A549 (cell line): ENCODE measurements around the gene RNU2-1. TPM values are rescaled to one million over a fixed set of nuclear protein-coding genes. Genes with fewer than 3 reads are reported as not detected.

Experiments used
- ATAC-seq, 2 experiments: fragments of 200-7000 bp in 1 of 2; fragments of >200 bp in 1 of 2; cut with Nextera tagmentation in 1 of 2; cut with Tn5 transposase in 1 of 2; 3 replicates each; pipeline versions ENCODE4 v1.8.0 to v1.9.1; 2018 to 2020; ENCODE audit warnings: mild to moderate bottlenecking in 1 of 2, moderate library complexity in 1 of 2
- CTCF ChIA-PET: fragments of 300-600 bp; sonication (Branson Sonifier 250); formaldehyde crosslinking; extraction: SDS; loops from one replicate; lab custom pipeline; 2021; ENCODE audit warnings: antibody characterized with exemption, inconsistent platforms; lab: Yijun Ruan, JAX
- POLR2A ChIA-PET: fragments of 350-600 bp; formaldehyde crosslinking; extraction: SDS; loops from one replicate; lab custom pipeline; 2021; ENCODE audit warnings: antibody characterized with exemption, inconsistent platforms; lab: Yijun Ruan, JAX
- DNase-seq, 2 experiments: peaks; one replicate each; pipeline versions ENCODE4 v3.0.0 to v3.0.0-alpha.2; 2011 to 2016; ENCODE audit warnings: low read depth in 1 of 2, low spot score in 1 of 2
- FAIRE-seq: peaks from 2 replicates; lab custom pipeline; 2011; peaks lifted over from hg19 to GRCh38; lab: Jason Lieb, UNC
- H3K27ac ChIP-seq, 2 experiments: fragments of >200 bp; sonication (Bioruptor Twin); formaldehyde crosslinking; 3 replicates each; pipeline ENCODE4 v1.5.1; 2016 to 2017
- H3K4me1 ChIP-seq: fragments of >200 bp; sonication (Bioruptor Twin); formaldehyde crosslinking; 3 replicates; pipeline ENCODE4 v1.6.1; 2016
- H3K4me2 ChIP-seq: fragments of >200 bp; sonication (Bioruptor Twin); formaldehyde crosslinking; 3 replicates; pipeline ENCODE4 v1.6.1; 2016
- H3K4me3 ChIP-seq: fragments of >200 bp; sonication (Bioruptor Twin); formaldehyde crosslinking; 3 replicates; pipeline ENCODE4 v1.5.1; 2016
- H3K9me3 ChIP-seq: fragments of >200 bp; sonication (Bioruptor Twin); formaldehyde crosslinking; 3 replicates; pipeline ENCODE4 v1.6.1; 2016
- CBX2 ChIP-seq: fragments of 200-600 bp; sonication (generic); IDR thresholded peaks from 2 replicates; pipeline ENCODE4 v1.6.1; 2016; ENCODE audit warnings: low read depth, mild to moderate bottlenecking, borderline replicate concordance
- CBX8 ChIP-seq: fragments of 200-600 bp; sonication (generic); IDR thresholded peaks from 2 replicates; pipeline ENCODE4 v1.6.1; 2016
- FOSB ChIP-seq: fragments of 250-450 bp; sonication (Bioruptor Pico); IDR thresholded peaks from 2 replicates; pipeline ENCODE4 v1.5.0; 2020; ENCODE audit warnings: mild to moderate bottlenecking, moderate library complexity
- JUN ChIP-seq, 2 experiments: fragments of >200 bp; sonication (Bioruptor Twin); formaldehyde crosslinking; IDR thresholded peaks; 2 replicates in 1 of 2; 3 replicates in 1 of 2; pipeline ENCODE4 v1.6.1; 2016 to 2017
- MAFK ChIP-seq: fragments of 450-650 bp; IDR thresholded peaks from 2 replicates; pipeline ENCODE4 v1.6.1; 2014; ENCODE audit not compliant: partially characterized antibody
- MYC ChIP-seq: IDR thresholded peaks from 2 replicates; pipeline ENCODE4 v1.6.1; 2012; ENCODE audit warnings: mild to moderate bottlenecking, inconsistent platforms, low read length, improper control_type of control experiment, borderline replicate concordance
- NPAS2 ChIP-seq: fragments of 250-450 bp; sonication (Bioruptor Pico); IDR thresholded peaks from 2 replicates; pipeline ENCODE4 v1.8.0; 2022; ENCODE audit warnings: mild to moderate bottlenecking, moderate library complexity, borderline replicate concordance
- POLR2A ChIP-seq: IDR thresholded peaks from 2 replicates; pipeline ENCODE4 v1.6.1; 2012; ENCODE audit warnings: mild to moderate bottlenecking, low read length
- RARB ChIP-seq: fragments of 250-450 bp; sonication (Bioruptor Pico); IDR thresholded peaks from 2 replicates; pipeline ENCODE4 v1.8.0; 2021; ENCODE audit warnings: mild to moderate bottlenecking, moderate library complexity
- RNF2 ChIP-seq: fragments of 200-600 bp; sonication (generic); IDR thresholded peaks from 2 replicates; pipeline ENCODE4 v1.6.1; 2016; ENCODE audit warnings: low read depth, mild to moderate bottlenecking, antibody characterized with exemption, moderate library complexity, borderline replicate concordance
- TFCP2L1 ChIP-seq: fragments of 250-450 bp; sonication (Bioruptor Pico); IDR thresholded peaks from 2 replicates; pipeline ENCODE4 v1.5.0; 2021; ENCODE audit warnings: mild to moderate bottlenecking
- ZC3H11A ChIP-seq: fragments of 450-650 bp; IDR thresholded peaks from 2 replicates; pipeline ENCODE4 v1.6.1; 2014; ENCODE audit warnings: antibody characterized with exemption, mild to moderate bottlenecking
- WGBS: methylation state at CpG from one replicate; pipeline ENCODE4 v1.1.6; 2017; ENCODE audit errors: missing lambda C conversion rate; 5-methylcytosine and 5-hydroxymethylcytosine counted together
- polyA plus RNA-seq, 4 experiments: library from polyadenylated mRNA; depleted of rRNA in 3 of 4; stranded (reverse); fragments of >200 nt; fragmentation: RNase III in 1 of 4; extraction: RNeasy Plus Mini Kit Qiagen cat#74134 plus additional on column Dnase treatment in 1 of 4; gene quantifications; 2 replicates in 3 of 4; 3 replicates in 1 of 4; pipeline ENCODE4 v1.2.3, GENCODE V29; 2011 to 2017
- small RNA-seq, 6 experiments: library from RNA; depleted of rRNA; stranded (forward); fragments of <200 nt; gene quantifications; one replicate each; pipeline ENCODE3, GENCODE V24; 2012
- TF ChIP-seq, protein P1 (sequence below): fragments of >200 bp; sonication (Bioruptor Twin); formaldehyde crosslinking; IDR thresholded peaks from 2 replicates; pipeline ENCODE4 v1.6.1; 2016

RNU2-1 gene
- polyA plus RNA-seq, 2 of the 4 experiments (the other 2 are of a cell fraction), result not detected

- ChIA-PET CTCF (interaction anchor here (0.6 kb wide), 1 partner anchor 16 kb away, joined by 3 read pairs; no protein-coding TSS in a partner anchor), POLR2A (no interaction called here)
- no peaks in the 10 kb centered on the region for H3K9me3 ChIP-seq
- WGBS, result 93% methylated on average over 3 of the region's 3 CpGs
- no peak for ATAC-seq
- no peak for DNase-seq
- TF ChIP-seq CBX8 (no peak), NPAS2 (CRISPR knock-in tag) (no peak), RARB (CRISPR knock-in tag) (no peak), ZC3H11A (no peak), RNF2 (no peak), FOSB (CRISPR knock-in tag) (no peak), JUN (IDR thresholded peaks at IDR 0.05) (no peak), MAFK (no peak), POLR2A (no peak), MYC (no peak), TFCP2L1 (CRISPR knock-in tag) (no peak), CBX2 (no peak)
- TF ChIP-seq, protein P1, sequence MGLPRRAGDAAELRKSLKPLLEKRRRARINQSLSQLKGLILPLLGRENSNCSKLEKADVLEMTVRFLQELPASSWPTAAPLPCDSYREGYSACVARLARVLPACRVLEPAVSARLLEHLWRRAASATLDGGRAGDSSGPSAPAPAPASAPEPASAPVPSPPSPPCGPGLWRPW, result no peak
- H3K4me2 ChIP-seq, result no peak overlapping the region
- H3K4me1 ChIP-seq, result no peaks in the 10 kb centered on the region
- FAIRE-seq, result no peak
- H3K4me3 ChIP-seq, result no peak overlapping the region
- no peak overlapping the region for H3K27ac ChIP-seq
Observed at GRCh38 chr17:43183921-43184320, 49.9 kb downstream of the RNU2-1 start.

Small RNA genes within 50 kb of the gene (small RNA-seq; reads per million reads assigned to genes)
- 0 reads per million in 6 experiments for gene RF00004
- gene RNU2-1, result 0 reads per million in 6 experiments

Other genes starting within 250 kb of the RNU2-1 start
- gene RPL27, start 235.6 kb downstream of the RNU2-1 start, polyA plus RNA-seq (2011; rRNA removed), result 5,588 and 5,746 TPM in 2 replicates
- 2,894 to 2,977 TPM (median 2,925 TPM) in 3 replicates for gene RPL27, start 235.6 kb downstream of the RNU2-1 start, polyA plus RNA-seq (2017; fragmentation: RNase III; extraction: RNeasy Plus Mini Kit Qiagen cat#74134 plus additional on column Dnase treatment)
- gene IFI35, start 227.2 kb downstream of the RNU2-1 start, polyA plus RNA-seq (2011; rRNA removed), result 20.2 and 21.3 TPM in 2 replicates
- 10.6 to 12.9 TPM (median 10.8 TPM) in 3 replicates for gene IFI35, start 227.2 kb downstream of the RNU2-1 start, polyA plus RNA-seq (2017; fragmentation: RNase III; extraction: RNeasy Plus Mini Kit Qiagen cat#74134 plus additional on column Dnase treatment)
- gene VAT1, start 211.6 kb downstream of the RNU2-1 start, polyA plus RNA-seq (2011; rRNA removed), result 167 and 169 TPM in 2 replicates
- gene VAT1, start 211.6 kb downstream of the RNU2-1 start, polyA plus RNA-seq (2017; fragmentation: RNase III; extraction: RNeasy Plus Mini Kit Qiagen cat#74134 plus additional on column Dnase treatment), result 117 to 153 TPM (median 149 TPM) in 3 replicates
- 0.19 and 0.33 TPM in 2 replicates for gene RND2, start 208.7 kb downstream of the RNU2-1 start, polyA plus RNA-seq (2011; rRNA removed)
- gene RND2, start 208.7 kb downstream of the RNU2-1 start, polyA plus RNA-seq (2017; fragmentation: RNase III; extraction: RNeasy Plus Mini Kit Qiagen cat#74134 plus additional on column Dnase treatment), result 0.14 to 0.37 TPM (median 0.28 TPM) in 3 replicates
- gene BRCA1, start 108.6 kb downstream of the RNU2-1 start, polyA plus RNA-seq (2011; rRNA removed), result 62.5 and 71.8 TPM in 2 replicates
- 41.0 to 45.5 TPM (median 41.6 TPM) in 3 replicates for gene BRCA1, start 108.6 kb downstream of the RNU2-1 start, polyA plus RNA-seq (2017; fragmentation: RNase III; extraction: RNeasy Plus Mini Kit Qiagen cat#74134 plus additional on column Dnase treatment)
- gene NBR1, start 62.8 kb downstream of the RNU2-1 start, polyA plus RNA-seq (2011; rRNA removed), result 86.8 and 103 TPM in 2 replicates
- gene NBR1, start 62.8 kb downstream of the RNU2-1 start, polyA plus RNA-seq (2017; fragmentation: RNase III; extraction: RNeasy Plus Mini Kit Qiagen cat#74134 plus additional on column Dnase treatment), result 40.6 to 46.9 TPM (median 41.8 TPM) in 3 replicates
- 2.6 and 3.5 TPM in 2 replicates for gene TMEM106A, start 22.1 kb downstream of the RNU2-1 start, polyA plus RNA-seq (2011; rRNA removed)
- gene TMEM106A, start 22.1 kb downstream of the RNU2-1 start, polyA plus RNA-seq (2017; fragmentation: RNase III; extraction: RNeasy Plus Mini Kit Qiagen cat#74134 plus additional on column Dnase treatment), result 1.1 to 1.7 TPM (median 1.2 TPM) in 3 replicates
- gene CCDC200, start 5.4 kb downstream of the RNU2-1 start, polyA plus RNA-seq (2011; rRNA removed), result not detected in 2 replicates
- not detected in 3 replicates for gene CCDC200, start 5.4 kb downstream of the RNU2-1 start, polyA plus RNA-seq (2017; fragmentation: RNase III; extraction: RNeasy Plus Mini Kit Qiagen cat#74134 plus additional on column Dnase treatment)
- 21.0 and 21.1 TPM in 2 replicates for gene ARL4D, start 165.0 kb upstream of the RNU2-1 start, polyA plus RNA-seq (2011; rRNA removed)
- gene ARL4D, start 165.0 kb upstream of the RNU2-1 start, polyA plus RNA-seq (2017; fragmentation: RNase III; extraction: RNeasy Plus Mini Kit Qiagen cat#74134 plus additional on column Dnase treatment), result 9.9 to 11.9 TPM (median 11.7 TPM) in 3 replicates
- 66.0 and 70.4 TPM in 2 replicates for gene DHX8, start 250.0 kb upstream of the RNU2-1 start, polyA plus RNA-seq (2011; rRNA removed)
- 32.0 to 33.9 TPM (median 33.2 TPM) in 3 replicates for gene DHX8, start 250.0 kb upstream of the RNU2-1 start, polyA plus RNA-seq (2017; fragmentation: RNase III; extraction: RNeasy Plus Mini Kit Qiagen cat#74134 plus additional on column Dnase treatment)